Right cardiac atrium (tissue), 5 donors: ENCODE data around the gene ZNF574. TPM values are rescaled to one million over a fixed set of nuclear protein-coding genes. Genes with fewer than 3 reads are reported as not detected.

Experiments
- ATAC-seq, 2 donors: fragments of 200-7000 bp; cut with Tn5 transposase; one replicate each; pipeline versions ENCODE4 v1.8.0 to v1.9.1; 2020; ENCODE audit warnings: moderate library complexity in 2 of 2, mild to moderate bottlenecking in 1 of 2
- DNase-seq, 3 donors: peaks; one replicate each; pipeline ENCODE4 v3.0.0-alpha.2; 2020
- H3K27ac ChIP-seq: one replicate; pipeline ENCODE4 v1.5.1; 2013; ENCODE audit warnings: mild to moderate bottlenecking, low read length, control low read depth, moderate library complexity
- H3K27me3 ChIP-seq: one replicate; pipeline ENCODE4 v1.6.1; 2013; ENCODE audit not compliant: control insufficient read depth, insufficient read depth
- H3K4me1 ChIP-seq: one replicate; pipeline ENCODE4 v1.6.1; 2013; ENCODE audit warnings: low read length; ENCODE audit not compliant: control insufficient read depth, insufficient read depth
- H3K4me3 ChIP-seq: one replicate; pipeline ENCODE4 v1.5.1; 2013; ENCODE audit warnings: low read length, control low read depth
- H3K9me3 ChIP-seq: one replicate; pipeline ENCODE4 v1.6.1; 2013; ENCODE audit warnings: low read length; ENCODE audit not compliant: control insufficient read depth
- WGBS: extraction: QIAGEN DNeasy Blood & Tissue Kit; methylation state at CpG from one replicate; pipeline ENCODE4 v1.1.7; 2013; 5-methylcytosine and 5-hydroxymethylcytosine counted together
- intact Hi-C, 4 donors: fragments of 100-400 bp; cut with DNase I; formaldehyde crosslinking; loops; one replicate each; pipeline versions ENCODE4 v1.11.0 to v1.14.0; 2022 to 2023
- polyA plus RNA-seq: library from polyadenylated mRNA; stranded (reverse); fragments of 200-250 nt; gene quantifications from one replicate; pipeline ENCODE4 v1.2.3, GENCODE V29; 2013
- total RNA-seq, 4 donors: library from RNA; stranded (reverse); fragmentation: NEBNext Ultra II Directional; extraction: Animal tissue kit (Norgen Biotek cat#: 25700); gene quantifications; one replicate each; pipeline ENCODE4 v1.2.1, GENCODE V29; 2021
- donor health status: healthy with polysubstance abuse.
- donor health status: DM: no; HTN: yes; CAD: no.
- donor health status: DM: no; HTN: no; CAD: no.
- donor health status: DM: no; HTN: yes; CAD: no; lungs with severe emphysema.
- donor health status: DM: yes; HTN: yes; CAD: no.

ZNF574 gene
- total and polyA plus RNA-seq, 5 donors: 5.2 to 9.3 (median 8.4) TPM

GRCh38 chr19:42109896-42110295 lies 33.9 kb downstream of the ZNF574 start:
- Histone ChIP-seq H3K27me3 (no peaks in the 10 kb centered on the region), H3K9me3 (no peaks in the 10 kb centered on the region), H3K4me3 (no peak overlapping the region), H3K27ac (no peak overlapping the region), H3K4me1 (peaks cover 2% of the 10 kb centered on the region)
- DNase-seq (no peak), ATAC-seq (no peak)
- intact Hi-C loops: no loop called here
- 84% methylated on average over 3 of the region's 3 CpGs for WGBS

GRCh38 chr19:42110658-42111057 lies 34.7 kb downstream of the ZNF574 start:
- H3K4me3 ChIP-seq: no peak overlapping the region
- no peaks in the 10 kb centered on the region for H3K9me3 ChIP-seq
- H3K27ac ChIP-seq: no peak overlapping the region
- WGBS: 69% methylated on average over 1 of the region's 1 CpG
- intact Hi-C loops: no loop called here
- peaks cover 2% of the 10 kb centered on the region for H3K4me1 ChIP-seq
- DNase-seq (no peak), ATAC-seq (no peak)
- no peaks in the 10 kb centered on the region for H3K27me3 ChIP-seq

- DNase-seq: no peak
- Histone ChIP-seq H3K4me1 (peaks cover 2% of the 10 kb centered on the region), H3K9me3 (no peaks in the 10 kb centered on the region), H3K4me3 (no peak overlapping the region), H3K27me3 (no peaks in the 10 kb centered on the region), H3K27ac (no peak overlapping the region)
- WGBS: 56% methylated on average over 1 of the region's 1 CpG
- no peak for ATAC-seq
- intact Hi-C loops: no loop called here
Observed at GRCh38 chr19:42111384-42111783, 35.4 kb downstream of the ZNF574 start.

- H3K4me3 ChIP-seq: no peak overlapping the region
- no peaks in the 10 kb centered on the region for H3K9me3 ChIP-seq
- H3K27me3 ChIP-seq: no peaks in the 10 kb centered on the region
- peaks cover 2% of the 10 kb centered on the region for H3K4me1 ChIP-seq
- 80% methylated on average over 3 of the region's 3 CpGs for WGBS
- no peak for ATAC-seq
- no peak for DNase-seq
- intact Hi-C loops: no loop called here
- no peak overlapping the region for H3K27ac ChIP-seq
Observed at GRCh38 chr19:42111811-42112210, 35.8 kb downstream of the ZNF574 start.

GRCh38 chr19:42113641-42114348 lies 37.8 kb downstream of the ZNF574 start:
- H3K4me1 ChIP-seq: peaks cover 2% of the 10 kb centered on the region
- peak; percentile 53 to 69 for ATAC-seq
- no peak overlapping the region for H3K4me3 ChIP-seq
- no peak for DNase-seq
- no peak overlapping the region for H3K27ac ChIP-seq
- H3K27me3 ChIP-seq: no peaks in the 10 kb centered on the region
- intact Hi-C loops: no loop called here
- 32% methylated on average over 10 of the region's 10 CpGs for WGBS
- H3K9me3 ChIP-seq: no peaks in the 10 kb centered on the region

GRCh38 chr19:42114412-42114811 lies 38.4 kb downstream of the ZNF574 start:
- intact Hi-C loops: no loop called here
- Histone ChIP-seq H3K4me1 (peaks cover 2% of the 10 kb centered on the region), H3K27me3 (no peaks in the 10 kb centered on the region), H3K9me3 (no peaks in the 10 kb centered on the region), H3K27ac (no peak overlapping the region), H3K4me3 (no peak overlapping the region)
- DNase-seq (no peak), ATAC-seq (no peak)
- WGBS: 51% methylated on average over 7 of the region's 7 CpGs

- intact Hi-C loops: no loop called here
- no peak for ATAC-seq
Observed at GRCh38 chr19:42115219-42115618, 39.3 kb downstream of the ZNF574 start.

GRCh38 chr19:42115705-42116104 lies 39.7 kb downstream of the ZNF574 start:
- Histone ChIP-seq H3K9me3 (no peaks in the 10 kb centered on the region), H3K27me3 (no peaks in the 10 kb centered on the region), H3K4me1 (peaks cover 2% of the 10 kb centered on the region), H3K4me3 (no peak overlapping the region), H3K27ac (no peak overlapping the region)
- intact Hi-C loops: no loop called here
- WGBS: 84% methylated on average over 4 of the region's 4 CpGs
- DNase-seq (no peak), ATAC-seq (no peak)

More at GRCh38 chr19:42115219-42115618, 39.3 kb downstream of the ZNF574 start:
- WGBS: 35% methylated on average over 4 of the region's 4 CpGs
- no peak overlapping the region for H3K27ac ChIP-seq
- no peak for DNase-seq
- H3K4me1 ChIP-seq: peaks cover 2% of the 10 kb centered on the region
- no peaks in the 10 kb centered on the region for H3K27me3 ChIP-seq
- no peaks in the 10 kb centered on the region for H3K9me3 ChIP-seq
- no peak overlapping the region for H3K4me3 ChIP-seq

- no peak for ATAC-seq
- WGBS: 91% methylated on average over 20 of the region's 20 CpGs
- no peak overlapping the region for H3K27ac ChIP-seq
- DNase-seq: no peak
- intact Hi-C loops: no loop called here
- no peaks in the 10 kb centered on the region for H3K9me3 ChIP-seq
- peaks cover 2% of the 10 kb centered on the region for H3K4me1 ChIP-seq
- no peaks in the 10 kb centered on the region for H3K27me3 ChIP-seq
- no peak overlapping the region for H3K4me3 ChIP-seq
Observed at GRCh38 chr19:42116308-42117075, 40.5 kb downstream of the ZNF574 start.

- intact Hi-C loops: no loop called here
- ATAC-seq: no peak
Observed at GRCh38 chr19:42117076-42117475, 41.1 kb downstream of the ZNF574 start.

GRCh38 chr19:42120276-42120980 lies 44.5 kb downstream of the ZNF574 start:
- intact Hi-C loops: no loop called here
- ATAC-seq: no peak

More at GRCh38 chr19:42117076-42117475, 41.1 kb downstream of the ZNF574 start:
- no peak for DNase-seq
- Histone ChIP-seq H3K27me3 (no peaks in the 10 kb centered on the region), H3K4me3 (no peak overlapping the region), H3K27ac (no peak overlapping the region), H3K4me1 (peaks cover 2% of the 10 kb centered on the region), H3K9me3 (no peaks in the 10 kb centered on the region)
- 86% methylated on average over 6 of the region's 6 CpGs for WGBS

More at GRCh38 chr19:42120276-42120980, 44.5 kb downstream of the ZNF574 start:
- Histone ChIP-seq H3K4me1 (no peaks in the 10 kb centered on the region), H3K27me3 (no peaks in the 10 kb centered on the region), H3K27ac (no peak overlapping the region), H3K4me3 (no peak overlapping the region), H3K9me3 (no peaks in the 10 kb centered on the region)
- DNase-seq: no peak
- WGBS: 92% methylated on average over 10 of the region's 10 CpGs
